Dedifferentiated amniotic fluid mesenchymal stem cell (primary cell): ENCODE measurements around the gene SHH.
"Not testable (repeated sequence)": the region's sequence is repeated elsewhere in the genome, so short reads cannot be mapped to it uniquely, and the experiment has no call there.

Source experiments
- DNase-seq: peaks from one replicate; pipeline ENCODE4 v3.0.0-alpha.2; 2016; ENCODE audit errors: extremely low spot score

SHH gene

GRCh38 chr7:155842496-155843265 lies 30.4 kb upstream of the SHH start:
- no peak for DNase-seq

GRCh38 chr7:155840909-155841308 lies 28.6 kb upstream of the SHH start:
- DNase-seq: no peak

GRCh38 chr7:155840262-155840885 lies 28.1 kb upstream of the SHH start:
- DNase-seq: no peak

GRCh38 chr7:155839461-155839860 lies 27.2 kb upstream of the SHH start:
- no peak for DNase-seq

- not testable (repeated sequence) for DNase-seq
Observed at GRCh38 chr7:155838312-155838711, 26.0 kb upstream of the SHH start.

- no peak for DNase-seq
Observed at GRCh38 chr7:155837126-155837479, 24.8 kb upstream of the SHH start.

- no peak for DNase-seq
Observed at GRCh38 chr7:155836216-155837125, 24.2 kb upstream of the SHH start.

GRCh38 chr7:155835446-155836215 lies 23.4 kb upstream of the SHH start:
- no peak for DNase-seq

GRCh38 chr7:155834486-155835048 lies 22.3 kb upstream of the SHH start:
- DNase-seq: no peak

GRCh38 chr7:155833651-155834050 lies 21.4 kb upstream of the SHH start:
- DNase-seq: no peak

GRCh38 chr7:155832581-155832981 lies 20.3 kb upstream of the SHH start:
- DNase-seq: no peak

- DNase-seq: no peak
Observed at GRCh38 chr7:155831807-155832524, 19.7 kb upstream of the SHH start.

- no peak for DNase-seq
Observed at GRCh38 chr7:155830961-155831806, 18.9 kb upstream of the SHH start.

GRCh38 chr7:155829796-155830470 lies 17.7 kb upstream of the SHH start:
- no peak for DNase-seq

GRCh38 chr7:155825336-155825735 lies 13.1 kb upstream of the SHH start:
- DNase-seq: no peak

- no peak for DNase-seq
Observed at GRCh38 chr7:155824227-155824886, 12.1 kb upstream of the SHH start.

- no peak for DNase-seq
Observed at GRCh38 chr7:155821851-155822250, 9.6 kb upstream of the SHH start.

GRCh38 chr7:155820788-155821187 lies 8.5 kb upstream of the SHH start:
- no peak for DNase-seq

GRCh38 chr7:155820246-155820645 lies 8.0 kb upstream of the SHH start:
- no peak for DNase-seq
